Measurements from ENCODE around the gene RNF208.
"Not testable (repeated sequence)": the region's sequence is repeated elsewhere in the genome, so short reads cannot be mapped to it uniquely, and the experiment has no call there.

Gene RNF208

DNA sequence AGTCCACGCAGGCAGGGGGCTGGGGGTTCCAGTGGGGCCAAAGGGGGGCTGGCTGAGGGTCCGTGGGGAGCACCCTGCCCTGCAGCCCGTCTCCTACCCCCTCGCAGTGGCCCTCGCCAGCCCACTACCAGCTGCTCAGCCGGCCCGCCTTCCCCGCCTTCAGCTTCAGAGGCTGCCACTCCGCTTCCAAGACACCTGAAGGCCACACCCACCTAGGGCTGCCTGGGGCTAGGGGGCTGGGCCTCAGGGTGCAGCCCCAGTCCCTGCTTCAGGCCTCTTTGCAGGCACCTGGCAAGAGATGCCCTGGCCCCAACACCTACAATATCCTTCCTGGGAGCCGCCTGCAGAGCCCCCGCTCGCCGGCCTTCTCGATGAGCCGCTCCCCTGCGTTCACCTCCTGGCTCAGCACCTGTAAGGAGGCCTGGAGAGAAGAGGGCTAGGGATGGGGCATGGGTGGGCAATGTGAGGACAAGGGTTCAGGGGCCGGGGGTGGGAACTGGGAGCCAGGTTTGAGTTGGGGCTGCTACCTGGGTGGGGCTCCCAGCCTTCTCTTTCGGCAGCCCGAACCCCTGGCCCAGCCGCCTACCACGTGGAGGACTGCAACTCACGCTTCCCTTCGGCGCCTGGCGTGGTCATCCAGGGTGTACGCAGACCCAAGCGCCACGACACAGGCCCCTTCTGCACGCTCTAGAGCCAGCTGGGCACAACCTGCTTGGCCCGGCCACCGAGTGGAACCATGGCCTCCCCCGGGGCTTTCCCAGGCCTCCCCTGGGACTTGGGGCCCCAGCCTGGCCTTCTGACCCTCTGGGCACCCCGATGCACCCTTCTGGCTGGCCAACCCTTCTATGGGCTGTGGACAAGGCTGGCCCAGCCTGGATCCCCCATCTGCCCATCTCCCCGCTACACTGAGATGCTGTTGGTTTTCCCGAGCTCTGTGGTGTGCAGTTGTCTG, 30.8 kb upstream of the RNF208 start:
- DNase-seq = no peak

DNA sequence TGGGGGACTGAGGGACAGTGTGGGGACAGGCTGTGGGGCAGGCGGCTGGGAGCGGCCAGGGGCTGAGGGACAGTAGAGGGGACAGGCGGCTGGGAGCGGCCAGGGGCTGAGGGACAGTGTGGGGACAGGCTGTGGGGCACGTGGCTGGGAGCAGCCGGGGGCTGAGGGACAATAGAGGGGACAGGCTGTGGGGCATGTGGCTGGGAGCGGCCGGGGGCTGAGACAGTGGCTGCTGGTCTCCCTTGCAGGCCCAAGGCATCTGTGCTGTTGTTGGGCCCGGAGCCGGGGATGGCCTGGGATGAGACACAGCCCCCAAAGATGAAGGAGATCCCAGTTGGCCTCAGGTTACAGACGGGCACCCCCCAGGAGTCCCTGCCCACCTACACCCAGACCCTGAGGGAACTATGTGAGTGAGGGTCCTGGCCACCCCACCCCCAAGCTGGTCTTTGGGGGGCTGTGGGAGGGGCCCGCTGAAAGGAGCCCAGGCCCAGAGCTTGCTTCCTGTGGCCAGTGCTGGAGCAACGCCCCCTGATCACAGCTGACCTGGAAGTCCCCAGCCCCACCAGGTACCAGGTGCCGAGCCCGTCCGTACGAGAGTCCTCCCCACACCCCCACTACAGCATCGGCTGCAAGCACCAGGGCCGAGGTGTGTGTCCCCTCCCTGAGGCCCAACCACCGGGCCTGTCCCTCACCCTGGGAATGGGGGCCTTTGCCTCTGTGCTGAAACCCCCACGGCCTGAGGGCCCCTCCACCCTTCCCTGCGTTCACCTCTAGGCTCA, 29.6 kb upstream of the RNF208 start:
- DNase-seq = no peak

DNA sequence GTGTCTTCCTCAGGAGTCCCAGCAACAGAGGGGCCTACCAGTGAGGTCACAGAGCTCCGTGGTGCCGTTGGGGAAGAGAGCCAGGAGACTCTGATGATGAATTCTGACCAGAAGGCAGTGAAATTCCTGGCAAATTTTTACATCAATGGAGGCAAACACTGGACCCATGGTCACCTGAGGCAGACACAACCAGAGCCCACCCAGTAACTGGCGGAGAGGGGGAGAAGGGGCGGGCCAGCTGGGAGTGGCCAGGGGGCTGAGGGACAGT, 29.1 kb upstream of the RNF208 start, which contains the start of gene STPG3:
Gene STPG3 (plus strand): TSS at position 93 of the 268 bp plus-strand sequence. CDS start 1 bp downstream, at position 94.
- no peak for DNase-seq

DNA sequence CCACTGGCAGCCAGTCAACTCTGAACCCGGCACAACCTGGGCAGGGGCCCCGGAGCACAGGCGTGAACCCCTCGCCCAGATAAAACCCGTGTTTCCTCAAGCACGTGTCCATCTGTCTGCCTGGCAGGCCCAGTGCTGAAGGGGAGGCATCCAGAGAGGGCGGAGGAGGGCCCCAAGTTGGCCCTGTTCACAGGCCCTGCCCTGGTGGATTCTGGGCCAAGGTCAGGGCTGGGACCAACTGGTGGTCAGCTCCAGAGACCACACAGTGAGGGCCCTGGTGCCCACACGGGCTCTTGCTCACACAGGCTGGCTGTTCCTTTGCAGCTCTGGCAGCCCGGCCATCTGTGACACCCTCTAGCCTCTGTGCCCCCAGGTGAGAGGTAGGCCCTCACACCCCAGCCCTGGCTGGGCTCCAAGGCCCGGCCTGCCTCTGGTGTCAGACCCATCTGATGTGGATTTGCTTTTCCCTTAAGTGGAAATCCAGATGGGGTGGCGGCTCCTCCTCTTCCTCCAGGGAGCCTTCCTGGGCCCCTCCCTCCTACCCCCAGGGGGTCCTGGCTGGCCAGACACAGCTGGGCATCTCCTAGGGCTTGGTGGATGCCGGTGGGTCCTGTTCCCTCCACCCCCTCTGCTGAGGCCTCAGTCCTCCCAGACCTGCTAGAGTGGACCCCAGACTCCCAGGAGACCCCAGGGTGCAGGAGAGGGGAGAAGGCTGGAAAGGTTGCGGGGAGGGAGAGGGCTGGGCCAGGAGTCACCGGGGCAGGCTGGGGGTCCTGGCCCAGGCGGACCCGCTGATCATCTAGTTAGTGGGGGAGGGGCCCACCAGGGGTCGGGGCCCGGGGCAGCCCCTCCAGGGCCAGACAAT, 28.5 kb upstream of the RNF208 start:
- DNase-seq = no peak

DNA sequence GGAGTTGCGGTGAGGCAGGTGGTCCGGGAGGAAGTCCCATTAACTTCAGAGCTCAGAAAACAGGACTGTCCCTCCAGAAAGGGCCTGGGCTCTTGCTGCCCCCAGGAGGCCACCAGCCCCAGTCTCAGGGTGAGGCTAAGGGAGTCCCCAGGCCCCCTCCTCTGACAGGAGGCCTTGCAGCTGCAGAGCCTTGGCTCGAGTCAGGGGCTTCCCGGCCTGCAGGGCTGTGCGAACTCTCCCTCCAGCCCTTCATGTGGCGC, 25.8 kb upstream of the RNF208 start:
- no peak for DNase-seq

DNA sequence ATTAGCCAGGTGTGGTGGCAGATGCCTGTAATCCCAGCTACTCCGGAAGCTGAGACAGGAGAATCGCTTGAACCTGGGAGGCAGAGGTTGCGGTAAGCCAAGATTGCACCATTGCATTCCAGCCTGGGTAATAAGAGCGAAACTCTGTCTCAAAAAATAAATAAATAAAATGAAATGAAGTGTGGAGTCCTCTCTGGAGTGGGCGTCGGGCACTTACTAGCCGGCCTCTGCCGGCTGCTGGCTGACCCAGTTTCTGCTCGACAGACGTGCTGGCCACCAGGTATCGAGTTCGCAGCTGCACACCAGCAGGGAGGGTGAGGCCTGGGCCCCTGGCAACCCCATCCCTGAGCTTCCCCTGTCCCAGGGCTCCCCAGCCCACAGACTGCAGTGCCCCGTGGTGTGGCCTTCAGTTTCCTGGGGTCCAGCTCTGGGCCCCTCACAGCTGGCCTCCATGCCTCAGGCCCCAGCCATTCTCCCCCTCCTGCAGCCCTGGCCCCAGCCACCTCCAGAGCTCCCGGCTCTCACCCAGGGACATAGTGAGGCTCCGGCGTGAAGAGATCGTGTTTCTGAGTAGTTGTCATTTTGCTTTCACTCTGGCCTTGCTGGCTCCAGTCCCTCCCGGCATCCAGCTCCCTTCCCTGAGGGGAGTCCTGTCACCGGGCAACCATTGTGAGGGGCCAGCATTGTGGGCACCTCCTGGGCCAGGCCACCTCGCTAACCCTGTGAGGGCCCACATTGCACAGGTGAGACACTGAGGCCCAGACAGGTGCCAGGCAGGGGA, 25.3 kb upstream of the RNF208 start:
- no peak for DNase-seq

DNA sequence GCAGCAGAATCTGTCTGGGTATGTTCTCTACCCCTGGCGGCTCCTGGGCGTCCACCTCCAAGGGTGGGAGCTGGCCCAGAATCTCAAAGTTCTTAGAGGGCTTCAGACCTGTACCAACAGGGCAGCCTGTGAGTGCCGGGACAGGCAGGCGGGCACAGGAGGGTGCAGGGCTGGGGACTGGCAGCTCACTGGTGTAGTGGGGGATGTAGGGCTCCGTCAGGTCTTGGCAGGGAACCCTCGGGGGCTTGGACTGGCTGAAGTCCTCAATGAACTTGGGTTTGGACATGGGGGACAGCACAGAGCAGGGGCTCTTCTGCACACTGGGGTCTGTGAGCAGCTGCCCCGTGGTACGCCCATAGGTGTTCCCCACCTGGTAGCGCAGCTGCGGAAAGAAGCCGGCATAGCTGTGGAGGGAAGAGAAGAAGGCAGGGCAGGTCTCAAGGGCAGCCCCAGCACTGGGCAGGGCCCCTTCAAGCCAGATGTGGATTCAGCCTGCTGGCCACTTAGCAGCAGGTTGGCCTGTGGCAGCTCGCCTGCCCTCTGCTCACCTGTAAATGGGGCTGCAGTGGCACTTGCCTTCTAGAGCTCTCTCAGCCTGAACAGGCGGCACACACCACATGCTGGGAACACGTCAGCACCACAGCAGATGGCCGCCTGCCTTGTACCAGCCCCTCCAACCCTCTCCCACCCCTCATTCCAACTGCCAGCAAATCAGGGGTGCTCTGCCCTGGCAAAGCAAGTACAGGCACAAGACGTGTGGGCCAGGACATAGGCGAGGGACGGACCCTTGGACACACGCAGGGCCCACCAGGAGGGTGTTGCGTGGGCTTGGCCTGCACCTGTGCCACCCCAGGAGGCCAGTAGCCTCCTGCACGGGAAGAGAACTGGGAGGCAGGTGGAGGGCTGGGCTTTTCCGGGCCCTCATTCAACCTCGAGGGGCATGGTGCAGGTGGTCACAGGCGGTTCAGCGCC, 23.7 kb upstream of the RNF208 start:
- DNase-seq = no peak

DNA sequence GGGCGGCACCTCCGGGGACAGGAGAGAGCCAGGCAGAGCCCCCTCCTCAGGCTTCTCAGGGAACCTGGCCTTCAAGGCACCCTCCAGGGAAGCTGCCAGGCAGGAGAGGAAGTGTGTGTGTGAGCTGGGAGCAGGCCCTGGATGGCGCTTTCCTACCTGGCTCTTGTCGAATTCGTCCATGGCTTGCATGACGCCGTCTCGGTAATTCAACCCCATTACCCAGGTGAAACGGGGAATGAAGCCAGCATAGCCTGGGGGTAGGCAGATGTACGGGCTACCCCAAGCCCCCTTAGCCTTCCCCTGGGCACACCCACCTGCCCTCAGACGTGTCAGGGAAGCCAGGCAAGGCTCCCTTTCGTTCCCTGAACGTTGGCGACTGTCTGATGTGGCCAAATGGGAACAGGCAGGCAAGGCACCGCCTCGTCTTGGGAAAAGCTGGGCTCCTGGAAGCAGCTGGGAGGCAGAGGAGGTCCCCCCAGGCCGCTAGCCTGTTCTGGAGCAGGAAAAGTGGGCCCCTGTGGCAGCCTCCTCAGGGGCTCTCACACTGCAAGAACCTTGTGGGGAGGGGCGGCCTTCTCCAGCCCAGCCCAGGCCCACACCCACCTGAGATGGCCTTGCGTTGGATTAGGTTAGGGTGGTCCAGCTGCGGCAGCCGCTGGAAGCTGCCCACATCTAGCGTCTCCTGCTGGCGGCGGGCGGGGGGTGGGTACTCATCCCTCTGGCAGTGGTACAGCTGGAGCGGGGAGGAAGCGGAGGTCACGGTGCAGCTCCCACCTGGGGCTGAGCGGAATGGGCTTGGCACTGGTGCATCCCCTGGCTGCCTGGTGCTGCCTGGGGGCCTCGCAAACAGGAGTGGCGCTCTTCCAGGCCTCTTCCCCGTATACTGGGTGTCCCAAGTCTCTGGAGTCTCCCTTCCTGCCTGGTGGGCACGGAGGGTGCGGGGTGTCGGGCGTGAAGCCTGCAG, 22.7 kb upstream of the RNF208 start:
- no peak for DNase-seq

DNA sequence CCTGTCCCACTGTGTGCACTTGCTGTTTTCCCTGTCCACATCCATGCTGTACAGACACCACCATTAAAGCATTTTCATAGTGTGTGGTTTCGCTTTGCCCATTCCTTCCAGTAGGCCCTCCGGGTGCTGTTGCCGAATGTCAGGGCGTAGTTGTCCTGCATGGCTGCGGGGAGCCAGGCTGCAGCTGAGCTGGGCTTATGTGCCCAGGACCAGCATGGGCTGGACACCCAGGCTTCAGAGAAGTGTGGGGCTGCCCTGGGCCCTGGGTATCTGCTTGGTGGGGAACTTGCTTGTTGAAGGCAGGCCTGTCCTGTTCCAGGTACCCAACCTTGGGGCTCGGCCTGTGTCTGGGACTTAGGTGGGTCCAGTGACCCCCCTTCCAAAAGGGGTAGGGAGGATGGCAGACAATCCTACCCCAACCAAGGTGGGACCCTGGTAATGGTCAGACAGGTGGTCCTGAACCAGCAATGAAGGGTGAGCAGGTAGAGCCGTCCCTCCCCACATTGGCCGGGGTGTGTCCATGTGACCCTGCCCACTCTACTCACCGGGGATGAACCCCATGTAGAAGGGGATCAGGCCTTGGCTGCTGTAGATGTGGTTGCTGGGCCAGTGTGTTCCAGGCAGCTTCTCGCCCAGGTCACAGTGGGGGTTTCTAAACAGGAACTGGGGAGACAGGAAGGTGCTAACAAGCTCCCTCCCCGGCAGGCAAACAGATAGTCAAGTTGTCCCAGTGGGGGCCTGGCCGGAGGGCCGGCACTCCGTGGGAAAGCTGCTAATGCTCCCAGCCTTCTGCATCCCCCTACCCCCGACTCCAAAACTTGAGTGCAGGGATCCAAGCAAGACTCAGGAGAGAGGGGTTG, 21.8 kb upstream of the RNF208 start:
- no peak for DNase-seq

DNA sequence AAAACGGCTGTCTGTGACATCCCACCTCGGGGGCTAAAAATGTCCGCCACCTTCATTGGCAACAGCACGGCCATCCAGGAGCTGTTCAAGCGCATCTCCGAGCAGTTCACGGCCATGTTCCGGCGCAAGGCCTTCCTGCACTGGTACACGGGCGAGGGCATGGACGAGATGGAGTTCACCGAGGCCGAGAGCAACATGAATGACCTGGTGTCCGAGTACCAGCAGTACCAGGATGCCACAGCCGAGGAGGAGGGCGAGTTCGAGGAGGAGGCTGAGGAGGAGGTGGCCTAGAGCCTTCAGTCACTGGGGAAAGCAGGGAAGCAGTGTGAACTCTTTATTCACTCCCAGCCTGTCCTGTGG, 21.2 kb upstream of the RNF208 start:
- not testable (repeated sequence) for DNase-seq

DNA sequence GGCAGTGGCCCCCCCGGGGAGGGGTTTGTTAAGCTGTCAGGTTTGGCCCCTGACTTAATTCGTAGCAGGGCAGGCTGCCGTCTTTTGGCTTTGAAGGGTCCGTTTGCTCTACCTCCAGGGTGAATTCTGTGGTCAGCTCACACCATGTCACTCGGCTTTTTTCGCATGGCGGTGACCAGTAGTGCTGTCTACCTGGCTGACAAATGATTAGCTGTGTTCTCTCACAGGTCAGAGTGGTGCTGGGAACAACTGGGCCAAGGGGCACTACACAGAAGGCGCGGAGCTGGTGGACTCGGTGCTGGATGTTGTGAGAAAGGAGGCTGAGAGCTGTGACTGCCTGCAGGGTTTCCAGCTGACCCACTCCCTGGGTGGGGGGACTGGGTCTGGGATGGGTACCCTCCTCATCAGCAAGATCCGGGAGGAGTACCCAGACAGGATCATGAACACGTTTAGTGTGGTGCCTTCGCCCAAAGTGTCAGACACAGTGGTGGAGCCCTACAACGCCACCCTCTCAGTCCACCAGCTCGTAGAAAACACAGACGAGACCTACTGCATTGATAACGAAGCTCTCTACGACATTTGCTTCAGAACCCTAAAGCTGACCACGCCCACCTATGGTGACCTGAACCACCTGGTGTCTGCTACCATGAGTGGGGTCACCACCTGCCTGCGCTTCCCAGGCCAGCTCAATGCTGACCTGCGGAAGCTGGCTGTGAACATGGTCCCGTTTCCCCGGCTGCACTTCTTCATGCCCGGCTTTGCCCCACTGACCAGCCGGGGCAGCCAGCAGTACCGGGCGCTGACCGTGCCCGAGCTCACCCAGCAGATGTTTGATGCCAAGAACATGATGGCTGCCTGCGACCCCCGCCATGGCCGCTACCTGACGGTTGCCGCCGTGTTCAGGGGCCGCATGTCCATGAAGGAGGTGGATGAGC, 20.5 kb upstream of the RNF208 start:
- no peak for DNase-seq

DNA sequence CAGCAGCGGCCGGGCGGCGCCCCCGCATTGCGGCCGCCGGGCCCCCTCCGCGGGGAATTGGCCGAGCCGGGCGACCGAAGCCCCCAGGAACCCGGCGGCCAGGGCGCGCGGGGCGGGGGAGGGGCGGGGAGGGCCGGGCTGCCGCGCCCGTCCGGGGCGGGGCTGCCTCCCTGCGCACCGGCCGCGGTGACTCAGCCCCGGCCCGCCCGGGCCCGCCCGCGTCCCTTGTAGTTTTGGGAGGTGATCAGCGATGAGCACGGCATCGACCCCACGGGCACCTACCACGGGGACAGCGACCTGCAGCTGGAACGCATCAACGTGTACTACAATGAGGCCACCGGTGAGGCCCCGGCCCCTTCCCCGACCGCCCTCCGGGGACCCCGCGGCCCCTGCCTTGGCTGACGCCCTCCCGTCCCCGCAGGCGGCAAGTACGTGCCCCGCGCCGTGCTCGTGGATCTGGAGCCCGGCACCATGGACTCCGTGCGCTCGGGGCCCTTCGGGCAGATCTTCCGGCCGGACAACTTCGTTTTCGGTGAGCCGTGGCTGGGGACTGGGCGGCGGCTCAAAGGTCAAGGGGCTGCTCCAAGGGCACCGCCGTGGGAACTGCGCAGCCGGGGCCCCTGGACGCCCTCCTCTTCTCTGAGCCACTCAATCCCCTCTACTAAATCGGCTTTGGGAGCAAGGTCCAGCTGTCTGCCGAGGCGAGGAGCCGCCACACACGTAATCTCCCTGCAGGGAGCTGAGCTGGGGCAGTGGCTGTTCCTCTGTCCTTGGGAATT, 19.6 kb upstream of the RNF208 start:
- peak; percentile 65 for DNase-seq

DNA sequence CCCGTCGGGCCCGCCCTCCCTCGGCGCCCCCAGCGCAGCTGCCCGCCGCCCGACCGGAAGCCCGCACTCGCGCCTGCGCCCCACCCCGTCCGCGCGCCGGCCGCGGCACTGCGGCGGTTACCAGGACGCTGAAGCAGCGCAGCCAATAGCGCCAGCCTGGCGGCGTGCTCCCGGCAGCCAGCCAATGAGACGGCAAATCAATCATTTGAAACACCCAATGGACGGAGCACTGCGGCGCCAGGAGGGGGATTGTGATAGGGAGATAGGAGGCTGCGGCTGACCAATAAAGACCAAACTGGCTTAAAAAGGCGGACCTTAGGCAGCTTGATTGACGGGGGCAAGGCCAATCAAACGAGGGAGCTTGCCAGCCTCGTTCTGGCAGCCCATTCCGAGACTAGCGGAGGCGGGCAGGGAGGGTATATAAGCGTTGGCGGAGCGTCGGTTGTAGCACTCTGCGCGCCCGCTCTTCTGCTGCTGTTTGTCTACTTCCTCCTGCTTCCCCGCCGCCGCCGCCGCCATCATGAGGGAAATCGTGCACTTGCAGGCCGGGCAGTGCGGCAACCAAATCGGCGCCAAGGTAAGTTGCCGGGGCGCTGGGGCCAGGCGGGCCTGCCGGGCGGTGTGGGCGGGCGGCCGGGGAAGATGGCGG, 18.9 kb upstream of the RNF208 start, which contains the start of gene TUBB4B:
Gene TUBB4B (plus strand): TSS at position 447 of the 649 bp plus-strand sequence. CDS start 74 bp downstream, at position 521.
- peak; percentile 100 for DNase-seq

DNA sequence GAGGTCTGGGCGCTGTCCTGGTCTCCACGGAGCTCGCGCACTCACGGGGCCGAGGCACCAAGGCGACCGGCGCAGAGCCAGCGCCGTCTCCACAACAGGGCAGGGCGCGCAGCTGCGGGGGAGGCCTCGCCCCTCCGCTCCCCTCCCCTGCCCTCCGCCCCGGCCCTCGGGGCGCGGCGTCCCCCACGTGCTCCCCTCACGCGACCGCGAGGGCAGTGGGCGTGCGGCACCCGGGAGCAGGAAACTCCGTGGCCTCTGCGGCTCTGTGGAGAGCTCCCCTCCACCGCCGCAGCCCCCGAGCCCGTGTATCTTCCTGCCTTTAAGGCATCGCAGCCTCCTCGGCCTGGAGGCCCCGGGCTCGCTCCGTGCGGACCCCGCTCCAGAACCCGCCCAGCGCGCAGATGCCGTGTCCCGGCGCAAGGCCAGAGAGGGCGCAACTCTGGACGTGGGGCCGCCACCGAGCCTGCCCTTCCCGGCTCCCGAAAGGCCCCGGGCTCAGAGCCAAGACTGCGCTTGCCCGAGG, 18.3 kb upstream of the RNF208 start:
- peak; percentile 79 for DNase-seq

DNA sequence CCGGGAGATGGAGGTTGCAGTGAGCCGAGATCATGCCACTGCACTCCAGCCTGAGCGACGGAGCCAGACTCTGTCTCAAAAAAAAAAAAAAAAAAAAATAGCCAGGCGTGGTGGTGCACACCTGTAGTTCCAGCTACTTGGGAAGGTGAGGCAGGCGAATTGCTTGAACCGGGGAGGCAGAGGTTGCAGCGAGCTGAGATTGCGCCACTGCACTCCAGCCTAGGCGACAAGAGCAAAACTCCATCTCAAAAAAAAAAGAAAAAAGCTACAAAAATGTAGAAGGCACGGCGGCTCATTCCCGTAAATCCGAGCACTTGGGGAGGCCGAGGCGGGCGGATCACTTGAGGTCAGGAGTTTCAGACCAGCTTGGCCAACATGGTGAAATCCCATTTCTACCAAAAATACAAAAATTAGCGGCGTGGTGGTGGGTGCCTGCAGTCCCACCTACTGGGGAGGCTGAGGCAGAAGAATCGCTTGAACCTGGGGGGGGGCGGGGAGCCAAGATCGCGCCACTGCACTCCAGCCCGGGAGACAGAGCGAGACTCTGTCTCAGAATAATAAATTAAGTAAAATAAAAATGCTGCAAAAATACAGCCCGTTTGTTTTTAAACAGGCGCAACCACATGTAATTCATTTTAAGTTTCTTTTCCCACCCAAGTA, 17.6 kb upstream of the RNF208 start:
- DNase-seq = not testable (repeated sequence)
